H1 (cell line): ENCODE results near the gene SPACA7. TPM values are rescaled to one million over a fixed set of nuclear protein-coding genes. Genes with fewer than 3 reads are reported as not detected.

Experiments used
- ATF3 ChIP-seq: IDR thresholded peaks from 2 replicates; pipeline ENCODE4 v1.6.1; 2011; ENCODE audit warnings: low read depth, mild to moderate bottlenecking, low read length; ENCODE audit not compliant: insufficient read depth
- JUND ChIP-seq: IDR thresholded peaks from 2 replicates; pipeline ENCODE4 v1.6.1; 2011; ENCODE audit warnings: mild to moderate bottlenecking, improper control_type of control experiment, low read length
- POLR2A ChIP-seq, 2 experiments: IDR thresholded peaks; 1 replicate in 1 of 2; 2 replicates in 1 of 2; pipeline ENCODE4 v1.6.1; 2011; ENCODE audit warnings: low read depth in 2 of 2, low read length in 2 of 2, mild to moderate bottlenecking in 2 of 2; ENCODE audit errors: control extremely low read depth in 1 of 2
- RFX5 ChIP-seq: IDR thresholded peaks from 2 replicates; pipeline ENCODE4 v1.6.1; 2011; ENCODE audit warnings: low read depth, low read length, improper control_type of control experiment, borderline replicate concordance
- RNF2 ChIP-seq: fragments of 200-900, 300-1000 bp; sonication (generic); IDR thresholded peaks from 2 replicates; pipeline ENCODE4 v1.7.1; 2016; ENCODE audit warnings: borderline replicate concordance, low read depth, mild to moderate bottlenecking, antibody characterized with exemption, low read length; ENCODE audit not compliant: poor library complexity, severe bottlenecking; ENCODE audit errors: missing control alignments
- SP2 ChIP-seq: IDR thresholded peaks from 2 replicates; pipeline ENCODE4 v1.6.1; 2012; ENCODE audit warnings: mild to moderate bottlenecking, low read length, inconsistent platforms
- polyA plus RNA-seq, 7 experiments: library from polyadenylated mRNA; depleted of rRNA in 3 of 7; stranded (reverse) in 5 of 7; unstranded in 2 of 7; fragments of >200 nt in 5 of 7; fragments of 200-250 nt in 2 of 7; gene quantifications; 1 replicate in 5 of 7; 2 replicates in 1 of 7; 4 replicates in 1 of 7; pipeline versions ENCODE4 v1.2.1 to v1.2.3, GENCODE V29; 2011 to 2013; ENCODE audit warnings: missing spikeins in 2 of 7, mixed read lengths in 2 of 7
- total RNA-seq: library from RNA; stranded (reverse); fragmentation: NEBNext Ultra II Directional; extraction: Animal tissue kit (Norgen Biotek cat#: 25700); gene quantifications from 2 replicates; pipeline ENCODE4 v1.2.1, GENCODE V29; 2021

SPACA7 gene
- total and polyA plus RNA-seq, 2 of the 8 experiments (the other 6 are each of a cell fraction or from before 2014, with no cell fraction given) = not detected

DNA sequence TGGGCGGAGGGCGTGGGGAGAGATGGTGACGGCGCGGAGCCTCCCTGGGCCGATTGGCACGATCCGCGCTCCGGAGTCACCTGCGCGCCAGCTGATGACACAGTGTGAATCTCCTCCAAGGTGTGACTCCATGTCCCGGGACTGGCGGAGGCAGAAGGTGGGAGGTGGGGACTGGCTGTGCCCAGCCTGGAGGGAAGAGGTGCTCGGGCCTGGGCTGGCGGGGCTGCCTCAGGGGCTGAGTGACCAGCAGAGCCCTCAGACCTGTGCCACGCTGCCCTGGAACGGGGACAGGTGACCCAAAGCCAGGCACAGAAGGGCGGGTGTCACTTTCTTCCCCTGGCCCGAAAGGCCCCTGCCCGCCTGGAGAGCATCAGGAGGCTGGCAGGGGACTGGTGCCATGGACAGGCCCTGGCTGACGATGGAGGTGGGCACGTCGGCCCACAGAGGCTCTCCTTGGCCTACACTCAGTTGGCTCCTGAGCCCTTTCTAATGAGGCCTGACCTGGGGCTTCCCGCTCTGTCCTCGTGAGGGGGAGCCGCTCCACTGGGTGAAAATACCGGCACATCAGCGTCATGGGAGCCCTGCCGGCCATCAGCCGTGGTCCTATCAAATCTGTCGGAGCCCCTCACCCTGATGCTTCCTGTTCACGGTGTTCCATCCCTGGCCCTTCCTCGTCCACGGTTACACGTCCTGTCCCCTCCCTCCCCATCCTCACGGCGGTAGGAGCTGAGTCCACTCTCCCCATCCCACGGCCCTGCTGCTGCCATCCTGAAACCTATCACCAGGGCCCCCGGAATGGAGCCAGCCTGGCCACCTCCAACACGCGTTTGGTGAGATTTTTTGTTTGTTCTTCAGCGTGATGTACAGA, 75.6 kb downstream of the SPACA7 start (continued):
- no peak for TF ChIP-seq RFX5
- no peak for TF ChIP-seq POLR2A (IDR thresholded peaks at IDR 0.05; ENCODE audit: control extremely low read depth in 1 of 2, low read depth in 2 of 2, low read length in 2 of 2)
- no peak for TF ChIP-seq ATF3
- TF ChIP-seq SP2 = no peak
- TF ChIP-seq RNF2 = no peak
- no peak for TF ChIP-seq JUND
